Activated T-cell treated with anti-CD3 and anti-CD28 coated beads for 1 hour (primary cell): ENCODE measurements around the gene FRMPD4.

Experiments used
- DNase-seq: peaks from one replicate; pipeline ENCODE4 v3.0.0-alpha.2; 2020; ENCODE audit warnings: low read depth

Gene FRMPD4

DNA sequence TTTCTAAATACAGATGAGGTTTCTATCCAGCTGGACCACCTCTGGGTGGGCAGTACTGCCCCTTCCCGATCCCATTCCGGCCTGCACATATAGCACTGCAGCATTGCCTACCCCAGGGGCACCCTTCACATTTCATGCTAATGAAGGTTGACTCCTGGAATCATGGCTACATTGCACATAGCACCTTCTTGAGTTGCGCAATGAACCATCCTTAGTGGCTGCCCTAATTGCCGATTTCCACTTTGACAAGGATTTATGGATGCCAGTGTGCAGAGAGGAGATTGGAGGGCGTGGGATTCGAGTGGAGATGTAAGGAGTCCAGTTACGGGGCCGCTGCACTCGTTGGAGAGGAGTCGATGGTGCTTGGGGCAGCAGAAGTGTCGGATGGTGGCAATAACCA is 229.0 kb downstream of the FRMPD4 start:
- no peak for DNase-seq

DNA sequence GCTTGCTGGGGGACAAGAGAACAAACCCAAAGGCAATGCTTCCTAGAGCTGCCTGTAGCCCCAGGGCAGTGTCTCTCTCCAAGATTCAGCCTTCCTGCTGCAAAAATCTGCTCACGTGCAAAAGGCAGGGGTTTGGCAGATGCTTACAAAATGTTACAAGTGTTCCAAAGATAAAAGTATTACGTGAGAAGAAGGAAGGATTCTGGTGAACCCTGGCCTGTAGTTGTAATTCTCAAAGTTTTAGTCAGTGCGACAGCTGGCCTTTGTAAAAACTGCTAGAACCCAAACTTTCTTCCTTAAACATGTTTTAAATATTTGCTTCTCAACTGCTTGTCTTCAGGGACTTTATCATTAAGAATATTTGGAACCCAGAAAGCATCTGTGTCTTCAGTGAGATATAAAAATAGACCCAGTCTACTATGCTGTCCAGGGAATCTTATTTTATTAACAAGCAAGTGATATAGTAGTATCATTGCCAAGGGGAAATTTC is 232.3 kb downstream of the FRMPD4 start:
- DNase-seq: no peak

DNA sequence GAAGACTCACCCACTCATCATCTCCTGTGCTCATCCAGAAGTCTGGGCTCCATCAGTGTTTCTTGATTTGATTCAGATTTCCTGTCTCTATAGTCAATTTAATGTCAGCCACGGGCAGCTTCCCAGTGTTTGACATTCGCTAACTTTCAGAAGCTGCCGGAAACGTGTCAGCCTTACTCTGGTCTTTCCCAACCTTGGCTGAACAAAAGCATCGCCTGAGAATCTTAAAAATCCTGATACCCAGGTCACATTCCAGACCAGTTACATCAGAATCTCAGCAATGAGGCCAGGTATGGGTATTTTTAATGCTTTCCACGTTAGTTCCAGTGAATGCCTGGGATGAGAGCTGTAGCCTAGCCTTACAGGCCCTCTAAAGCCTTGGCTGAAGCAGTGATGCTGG is 233.8 kb downstream of the FRMPD4 start:
- DNase-seq: no peak

DNA sequence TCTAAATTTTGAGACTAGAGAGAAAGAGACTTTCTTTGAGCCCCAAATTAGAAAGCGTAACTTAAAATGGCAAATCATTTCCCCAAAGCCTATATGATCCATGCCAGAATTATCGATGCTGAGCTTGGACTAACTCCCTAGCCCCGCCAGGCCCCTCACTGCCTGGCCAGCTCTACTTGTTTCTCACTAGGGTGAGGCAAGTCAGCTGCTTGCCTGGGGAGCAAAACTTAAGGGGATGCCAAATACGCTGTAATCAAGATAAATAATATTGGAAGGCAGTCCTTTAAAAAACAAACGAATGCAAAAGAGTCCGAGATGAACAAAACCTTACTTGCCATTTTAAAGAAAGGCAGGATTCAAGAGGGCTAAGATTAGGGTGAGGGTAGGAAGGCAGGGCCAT is 236.0 kb downstream of the FRMPD4 start:
- DNase-seq: no peak

DNA sequence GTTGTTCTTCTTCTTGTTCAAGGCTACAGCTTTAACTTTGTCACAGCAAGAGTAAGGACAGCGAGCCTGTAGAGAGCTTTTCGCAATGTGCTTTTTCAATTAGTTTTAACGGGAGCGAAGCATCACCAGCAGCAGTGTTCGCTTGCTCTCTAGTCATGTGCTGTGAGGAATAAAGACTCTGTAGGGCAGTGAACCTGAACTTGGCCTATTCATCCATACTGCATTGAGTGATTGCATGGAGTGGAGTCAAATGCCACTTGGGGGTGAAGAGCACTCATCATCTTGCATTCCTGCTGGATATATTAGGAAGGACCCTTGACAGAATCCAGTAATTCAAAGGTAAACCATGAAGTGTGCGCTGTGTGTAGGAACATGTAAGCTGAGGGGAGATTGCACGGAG is 240.0 kb downstream of the FRMPD4 start:
- no peak for DNase-seq

DNA sequence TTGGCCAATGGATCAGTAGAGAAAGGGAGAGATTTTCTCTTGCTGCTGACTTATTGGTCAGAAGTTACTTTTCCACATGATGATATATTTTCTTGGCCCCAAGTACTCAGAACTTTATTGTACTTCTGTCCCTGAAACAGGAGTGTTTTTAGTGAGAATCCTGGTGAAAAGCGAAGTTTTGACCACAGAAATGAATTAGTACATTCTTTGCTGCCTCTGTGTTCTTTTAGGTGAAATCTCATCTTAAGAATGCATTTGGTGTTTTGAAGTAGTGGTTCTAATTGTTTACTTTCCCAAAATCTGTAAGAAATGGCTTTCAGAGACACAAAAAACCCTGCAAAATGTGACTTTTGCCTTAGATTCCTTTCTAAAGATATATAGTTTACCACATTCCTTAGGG is 240.4 kb downstream of the FRMPD4 start:
- DNase-seq: no peak

DNA sequence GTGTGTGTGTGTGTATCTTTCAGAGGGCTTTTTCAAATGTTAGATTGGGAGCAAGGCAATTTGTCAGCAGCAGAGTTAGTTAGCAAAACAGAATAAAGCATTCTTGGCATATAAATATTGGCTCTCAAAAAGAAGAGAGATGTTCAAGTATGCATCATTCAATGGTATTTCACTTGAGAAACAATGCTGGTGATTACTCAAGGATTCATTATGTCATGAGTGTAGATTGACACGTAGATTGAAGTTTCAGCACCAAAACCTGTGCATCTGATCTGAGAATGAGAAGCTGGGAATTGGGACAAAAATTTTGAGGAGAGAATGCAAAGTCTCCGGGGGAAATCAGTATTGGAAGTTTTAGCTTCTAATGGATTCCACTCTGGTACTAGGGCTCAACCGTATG is 241.4 kb downstream of the FRMPD4 start:
- DNase-seq: no peak

DNA sequence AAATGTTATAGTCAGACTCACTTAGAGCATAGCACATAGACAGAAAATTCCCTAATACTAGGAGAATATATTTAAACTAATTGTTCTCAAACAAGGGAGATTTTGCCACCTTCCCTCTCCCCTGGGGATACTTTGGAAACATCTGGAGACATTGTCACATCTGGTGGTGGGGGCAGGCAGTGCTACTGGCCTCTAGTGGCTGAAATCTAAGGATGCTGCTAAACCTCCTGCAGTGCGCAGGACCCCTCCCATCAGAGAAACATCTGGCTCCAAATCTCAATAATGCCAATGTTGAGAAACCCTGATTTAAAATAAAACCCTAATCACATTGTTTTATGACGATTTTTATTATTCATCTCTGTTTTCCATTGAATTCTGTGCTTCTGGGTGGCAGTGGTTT is 244.9 kb downstream of the FRMPD4 start:
- DNase-seq: no peak

DNA sequence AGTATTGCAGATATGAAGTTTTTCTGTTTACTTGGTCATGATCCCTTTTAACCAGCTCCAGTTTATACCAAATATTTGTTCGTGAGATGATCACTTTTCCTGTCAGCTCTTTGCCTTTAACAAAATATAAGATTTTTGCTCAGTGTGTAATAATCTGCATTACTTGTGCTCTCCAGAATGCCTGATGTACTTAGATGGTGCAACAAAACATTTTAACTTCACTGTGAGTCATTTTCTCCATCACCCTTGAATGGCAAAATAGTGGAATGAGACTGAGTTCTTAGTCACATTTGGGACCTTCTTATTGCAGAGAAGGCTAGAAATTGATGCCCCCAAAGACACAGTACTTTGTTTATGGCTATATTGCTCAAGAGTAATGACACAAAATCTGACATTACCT is 252.0 kb downstream of the FRMPD4 start:
- DNase-seq: no peak

DNA sequence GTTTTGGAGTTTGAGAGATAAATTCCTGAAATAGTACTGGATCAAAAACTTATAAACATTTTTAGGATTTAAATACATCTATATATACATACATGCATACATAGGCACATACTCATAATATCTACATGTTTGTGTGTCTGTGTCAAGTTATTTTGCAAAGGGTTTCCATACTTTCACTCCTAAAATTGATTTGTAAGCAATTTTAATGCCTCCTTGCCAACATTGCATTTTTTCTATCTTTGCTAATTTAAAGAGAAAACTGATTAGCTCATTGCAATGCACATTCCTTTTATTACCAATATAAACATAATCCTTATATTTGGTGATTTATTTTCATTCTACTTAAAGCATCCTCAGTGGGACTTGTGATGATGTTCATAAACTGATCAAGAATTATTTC is 258.3 kb downstream of the FRMPD4 start:
- DNase-seq: no peak

DNA sequence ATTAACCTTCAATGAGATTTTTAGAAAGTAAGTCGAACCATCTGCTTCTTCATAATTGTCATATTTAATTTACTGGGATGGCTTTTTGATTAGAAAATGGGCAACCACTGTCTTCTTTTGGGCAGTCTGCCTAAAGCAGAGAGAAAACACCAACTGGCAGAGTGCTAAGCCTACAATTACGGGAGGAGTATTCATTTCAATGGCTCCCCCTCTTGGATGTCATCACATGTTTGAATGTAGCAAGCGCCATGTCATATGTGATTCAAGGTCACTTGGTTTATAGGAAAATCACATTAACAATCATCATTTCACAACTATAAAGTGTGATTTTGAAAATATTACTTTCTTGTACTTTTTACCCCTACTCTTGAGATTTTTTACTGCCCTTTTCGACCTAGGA is 261.9 kb downstream of the FRMPD4 start:
- no peak for DNase-seq

DNA sequence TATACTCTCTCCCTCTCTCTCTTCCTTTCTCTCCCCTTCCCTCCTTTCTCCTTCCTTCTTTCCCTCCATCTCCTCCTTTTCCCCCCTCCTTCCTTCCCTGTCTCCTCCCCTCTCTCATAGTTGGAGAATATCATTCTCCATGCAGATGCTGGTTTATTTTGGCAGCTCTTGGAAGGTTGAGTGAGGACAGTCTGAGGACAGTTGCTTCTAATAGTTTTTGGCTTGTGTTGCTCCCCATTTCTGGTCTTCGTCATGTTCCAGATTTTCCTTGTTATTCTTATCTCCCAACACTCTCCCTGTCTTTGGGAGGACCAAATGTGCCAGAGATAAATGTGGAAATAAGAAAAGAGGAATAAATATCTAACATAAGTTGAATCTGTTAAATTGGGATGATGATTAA is 263.0 kb downstream of the FRMPD4 start:
- DNase-seq: no peak

DNA sequence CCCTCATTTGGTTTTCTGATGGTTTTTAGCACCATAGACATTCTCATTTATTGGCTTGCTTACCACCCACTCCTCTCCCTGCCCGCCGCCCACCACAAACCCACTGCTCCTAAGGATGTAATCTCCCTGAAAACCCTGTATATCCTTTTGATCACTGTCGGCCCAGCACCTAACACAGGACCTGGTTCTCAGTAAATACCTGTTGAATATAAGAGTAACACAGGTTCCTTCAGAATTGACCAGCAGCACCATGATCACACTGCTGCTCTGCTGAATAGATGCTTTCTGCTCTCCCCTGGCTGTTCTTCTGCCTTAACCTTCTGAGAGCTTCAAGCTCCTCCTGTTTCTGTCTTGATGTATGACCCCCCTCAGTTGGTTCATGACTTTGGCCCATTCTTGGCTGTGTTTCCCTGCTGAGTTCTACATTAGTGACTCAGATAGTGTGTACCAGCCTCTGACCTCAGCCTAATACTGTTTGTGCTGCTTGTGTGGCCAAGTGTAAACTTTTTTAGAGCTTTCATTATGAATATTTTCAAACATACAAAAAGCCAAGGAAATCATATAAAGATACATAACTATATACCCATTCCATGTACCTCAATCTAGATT is 265.3 kb downstream of the FRMPD4 start:
- DNase-seq: no peak

DNA sequence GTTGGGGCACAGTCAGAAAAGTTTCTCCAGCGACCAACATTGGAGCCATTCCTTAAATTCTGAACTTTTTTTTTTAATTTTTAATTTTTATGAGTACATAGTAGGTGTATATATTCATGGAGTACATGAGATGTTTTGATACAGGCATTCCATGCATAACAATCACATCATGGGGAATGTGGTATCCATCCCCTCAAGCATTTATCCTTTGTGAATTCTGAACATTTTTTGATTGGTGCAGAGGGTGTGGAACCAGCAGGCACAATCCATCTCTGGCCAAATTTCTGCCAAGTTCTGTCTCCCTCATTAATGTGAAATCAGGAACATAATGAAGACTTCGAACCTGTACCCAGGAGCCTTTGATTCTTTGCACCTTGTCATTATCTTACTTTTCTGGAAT is 267.0 kb downstream of the FRMPD4 start:
- no peak for DNase-seq

DNA sequence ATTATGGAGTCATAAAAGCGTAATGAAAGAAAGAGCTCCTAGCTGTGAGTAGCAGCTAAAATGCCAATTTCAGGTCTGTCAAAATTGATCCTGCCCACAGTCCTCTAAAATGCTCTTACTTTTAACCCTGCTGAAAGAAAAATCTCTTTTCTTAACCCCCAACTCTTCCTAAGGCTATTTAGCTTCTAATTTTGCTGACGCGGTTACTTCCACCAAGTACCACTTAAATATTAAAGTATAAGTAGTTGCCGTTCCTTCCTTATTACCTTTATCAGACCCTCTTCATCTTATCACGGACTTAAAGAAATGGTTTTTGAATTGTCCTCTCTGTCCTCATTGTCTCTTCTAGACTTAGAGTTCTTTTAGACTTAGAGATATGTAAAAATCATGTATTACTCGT is 272.2 kb downstream of the FRMPD4 start:
- no peak for DNase-seq

DNA sequence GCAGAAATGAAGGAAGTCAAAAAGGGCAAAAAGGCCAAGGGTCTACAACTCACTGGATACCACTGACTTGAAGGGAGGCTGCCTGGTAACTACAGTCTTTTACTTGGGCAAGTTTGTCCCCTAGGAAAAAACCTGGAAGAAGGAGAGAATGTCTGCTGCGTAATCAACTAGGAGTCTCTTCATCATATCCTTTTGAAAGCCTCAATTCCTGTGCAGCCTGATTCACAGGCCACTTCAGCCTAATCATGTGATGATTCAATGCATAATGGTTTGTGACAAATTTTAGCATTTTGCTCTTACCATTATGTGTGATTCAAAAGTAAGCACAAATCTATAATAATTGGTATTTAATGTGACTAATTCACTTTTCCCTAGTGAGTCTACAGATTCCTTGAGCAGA is 273.6 kb downstream of the FRMPD4 start:
- DNase-seq: no peak

DNA sequence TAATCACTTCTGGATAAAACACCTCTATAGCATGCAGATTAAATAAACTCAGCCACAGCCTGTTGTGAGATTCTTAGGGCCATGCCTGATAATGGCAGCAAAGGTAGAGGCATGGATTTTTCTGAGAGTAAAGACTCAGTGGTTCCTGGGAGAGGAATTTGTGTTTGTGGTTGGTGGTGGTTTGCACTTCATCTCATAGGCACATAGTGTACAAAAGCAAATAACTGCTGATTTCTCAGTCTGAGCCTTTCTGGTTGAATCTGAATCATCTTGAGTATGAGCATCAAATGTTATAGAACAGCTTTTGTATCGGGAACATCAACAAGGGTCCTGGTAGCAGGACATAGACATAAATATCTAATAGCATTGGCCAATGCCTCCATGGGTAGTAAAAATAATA is 274.3 kb downstream of the FRMPD4 start:
- no peak for DNase-seq

DNA sequence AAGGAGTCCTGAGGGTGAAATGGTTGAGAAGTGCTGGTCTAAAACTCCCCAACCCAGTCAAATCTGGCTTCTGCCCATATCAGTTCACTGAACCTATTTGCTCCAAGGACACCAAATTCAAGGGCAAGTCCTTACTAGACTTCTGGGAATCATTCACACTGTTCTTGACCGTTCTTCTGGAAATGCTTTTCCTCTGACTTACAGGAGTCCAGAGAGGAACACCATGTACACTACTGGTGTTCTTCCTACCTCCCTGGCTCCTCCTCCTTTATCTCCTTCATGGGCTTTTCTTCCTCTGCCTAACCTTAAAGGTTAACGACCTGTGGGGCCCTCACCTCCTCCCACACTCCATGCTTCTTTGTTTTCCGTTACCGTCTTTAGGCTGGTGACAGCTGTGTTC is 281.3 kb downstream of the FRMPD4 start:
- no peak for DNase-seq

DNA sequence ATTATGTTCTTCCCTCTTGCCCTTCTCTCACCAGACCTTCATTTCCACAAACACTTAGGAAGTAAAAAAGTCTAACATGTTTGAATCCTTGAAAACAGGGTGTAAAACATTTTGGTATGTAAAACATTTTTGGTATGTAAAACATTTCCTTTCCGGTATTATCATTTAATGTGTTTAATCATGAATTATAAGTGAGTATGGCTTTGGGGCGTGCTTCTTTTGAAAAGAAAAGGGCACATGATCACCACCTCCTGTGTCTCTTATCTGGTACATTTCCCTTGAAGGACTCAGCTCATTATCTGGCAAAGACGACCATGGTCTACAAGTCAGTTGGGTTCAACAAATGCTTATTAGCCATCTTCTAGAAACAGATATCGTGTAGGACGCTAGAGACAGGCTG is 283.6 kb downstream of the FRMPD4 start:
- DNase-seq: no peak

DNA sequence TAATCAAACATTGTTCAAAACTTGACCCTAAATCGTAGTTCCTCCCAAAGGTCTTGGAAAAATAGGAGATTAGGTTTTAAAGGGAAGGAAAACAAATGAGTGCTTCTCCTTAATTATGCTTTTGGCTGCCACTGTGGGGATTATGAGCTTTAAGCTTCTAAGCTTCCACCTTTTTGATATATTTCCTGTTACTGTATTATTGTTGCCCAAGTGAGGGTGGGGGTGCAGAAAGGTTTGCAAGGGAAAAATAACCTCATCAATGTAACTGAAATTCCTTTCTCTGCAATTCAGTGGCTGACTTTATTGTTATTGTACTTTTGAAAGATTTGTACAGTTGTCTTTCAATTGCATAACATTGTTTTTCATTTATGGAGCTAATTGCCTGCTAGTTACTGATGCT is 285.1 kb downstream of the FRMPD4 start:
- DNase-seq: no peak

DNA sequence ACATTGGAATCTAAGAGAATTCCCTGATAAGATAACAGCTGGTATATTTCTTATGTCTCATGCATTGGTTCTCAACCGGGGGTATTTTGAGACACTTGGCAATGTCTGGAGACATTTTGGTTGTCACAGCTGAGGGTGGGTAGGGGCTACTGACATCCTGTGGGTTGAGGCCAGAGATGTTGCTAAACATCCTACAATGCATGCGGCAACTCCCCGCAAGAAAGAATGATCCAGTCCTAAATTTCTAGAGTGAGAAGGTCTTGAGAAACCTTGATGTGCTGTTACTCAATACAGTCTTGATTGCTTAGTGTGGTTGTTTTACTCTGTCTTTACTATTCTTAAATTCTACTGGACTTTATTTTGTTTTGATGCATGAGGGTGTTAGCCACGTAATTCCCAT is 287.2 kb downstream of the FRMPD4 start:
- no peak for DNase-seq

DNA sequence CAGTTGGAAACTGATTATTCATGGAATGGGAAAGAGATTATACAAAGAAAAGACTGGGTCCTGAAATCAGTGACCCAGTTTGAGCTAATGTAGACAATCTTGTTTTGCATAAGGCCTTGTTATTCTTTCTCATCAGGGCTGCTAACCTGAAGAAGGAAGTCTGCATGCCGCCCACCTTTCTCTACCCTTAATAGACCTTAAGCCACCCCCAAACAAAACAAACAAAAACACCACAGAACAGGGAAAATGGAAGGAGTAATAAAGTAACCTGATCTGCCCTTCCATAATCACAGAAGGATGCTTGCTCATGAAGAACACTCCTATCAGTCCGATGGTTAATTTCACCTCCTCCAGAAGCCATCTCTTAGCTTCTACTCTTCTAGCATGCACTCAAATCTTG is 288.1 kb downstream of the FRMPD4 start:
- DNase-seq: no peak

DNA sequence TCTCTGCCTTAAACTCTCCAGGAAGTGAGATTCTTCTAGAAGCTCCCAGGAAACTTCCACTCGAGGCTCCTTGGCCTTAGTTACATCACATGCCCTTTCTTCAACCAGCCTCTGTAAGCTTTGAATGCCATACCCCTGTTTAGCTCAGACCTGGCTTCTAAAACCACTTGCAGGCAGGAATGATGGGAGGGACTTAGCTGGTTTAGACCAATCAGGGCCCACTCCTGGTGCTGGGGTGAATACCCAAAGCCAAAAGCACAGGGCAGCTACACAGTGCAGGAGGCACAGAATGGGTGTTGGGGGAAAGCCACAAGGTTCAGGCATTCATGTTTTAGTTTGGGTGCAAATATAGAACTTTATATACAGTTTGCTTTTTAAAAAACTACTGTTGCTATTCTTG is 296.2 kb downstream of the FRMPD4 start:
- DNase-seq: no peak

DNA sequence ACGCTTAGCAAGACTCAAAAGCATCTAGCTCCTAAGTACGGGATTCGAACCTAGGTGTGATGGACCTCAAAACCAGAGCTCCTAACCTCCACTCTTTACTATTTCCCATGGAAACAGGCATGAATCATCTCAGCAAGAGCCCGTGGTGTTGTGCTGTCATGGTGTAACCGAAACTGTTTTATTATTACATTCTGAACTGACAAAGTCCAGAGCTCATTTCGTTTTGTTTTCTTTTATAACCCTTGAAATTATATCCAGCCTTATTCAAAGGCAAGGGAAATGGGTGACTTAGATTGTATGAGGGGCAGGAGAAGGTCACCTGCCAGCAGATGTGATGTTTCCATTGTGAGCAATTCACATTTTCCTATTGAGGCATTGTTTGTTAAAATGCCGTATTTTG is 301.1 kb downstream of the FRMPD4 start:
- no peak for DNase-seq

DNA sequence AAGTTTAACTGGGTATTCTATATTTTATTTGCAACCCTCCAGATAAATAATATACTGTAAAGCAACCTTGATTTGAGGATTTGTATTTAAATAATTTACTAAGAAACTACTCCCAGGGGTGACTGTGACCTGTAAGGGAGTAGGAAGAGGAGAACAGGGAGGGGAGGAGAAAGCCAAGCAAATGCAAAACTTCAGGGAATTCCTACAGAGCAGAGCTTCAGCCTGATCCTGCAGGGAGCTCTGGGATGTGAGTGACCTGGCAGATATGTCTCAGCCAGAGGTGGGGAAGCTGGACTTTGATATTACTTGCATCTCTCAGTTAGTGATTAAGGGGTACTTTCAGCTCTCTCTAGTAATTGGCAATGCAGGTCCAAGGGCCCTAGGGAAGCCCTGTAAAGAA is 302.0 kb downstream of the FRMPD4 start:
- no peak for DNase-seq
